ENCODE measurements around the gene DLG2.

GRCh38 chr11:83649528-83649855, 1977.7 kb downstream of the DLG2 start:
- TF ChIP-seq, protein P1, sequence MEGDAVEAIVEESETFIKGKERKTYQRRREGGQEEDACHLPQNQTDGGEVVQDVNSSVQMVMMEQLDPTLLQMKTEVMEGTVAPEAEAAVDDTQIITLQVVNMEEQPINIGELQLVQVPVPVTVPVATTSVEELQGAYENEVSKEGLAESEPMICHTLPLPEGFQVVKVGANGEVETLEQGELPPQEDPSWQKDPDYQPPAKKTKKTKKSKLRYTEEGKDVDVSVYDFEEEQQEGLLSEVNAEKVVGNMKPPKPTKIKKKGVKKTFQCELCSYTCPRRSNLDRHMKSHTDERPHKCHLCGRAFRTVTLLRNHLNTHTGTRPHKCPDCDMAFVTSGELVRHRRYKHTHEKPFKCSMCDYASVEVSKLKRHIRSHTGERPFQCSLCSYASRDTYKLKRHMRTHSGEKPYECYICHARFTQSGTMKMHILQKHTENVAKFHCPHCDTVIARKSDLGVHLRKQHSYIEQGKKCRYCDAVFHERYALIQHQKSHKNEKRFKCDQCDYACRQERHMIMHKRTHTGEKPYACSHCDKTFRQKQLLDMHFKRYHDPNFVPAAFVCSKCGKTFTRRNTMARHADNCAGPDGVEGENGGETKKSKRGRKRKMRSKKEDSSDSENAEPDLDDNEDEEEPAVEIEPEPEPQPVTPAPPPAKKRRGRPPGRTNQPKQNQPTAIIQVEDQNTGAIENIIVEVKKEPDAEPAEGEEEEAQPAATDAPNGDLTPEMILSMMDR (IDR thresholded peaks at IDR 0.05), result no peak
- TF ChIP-seq POLR2A (IDR thresholded peaks at IDR 0.05), result no peak
